ENCODE data around the gene VSTM5. TPM values are rescaled to one million over a fixed set of nuclear protein-coding genes. Genes with fewer than 3 reads are reported as not detected.

VSTM5 gene
- total and polyA plus RNA-seq, 2 of the 8 experiments (the other 6 are each of a cell fraction or from before 2014, with no cell fraction given), result 0.22 to 0.70 TPM

DNA sequence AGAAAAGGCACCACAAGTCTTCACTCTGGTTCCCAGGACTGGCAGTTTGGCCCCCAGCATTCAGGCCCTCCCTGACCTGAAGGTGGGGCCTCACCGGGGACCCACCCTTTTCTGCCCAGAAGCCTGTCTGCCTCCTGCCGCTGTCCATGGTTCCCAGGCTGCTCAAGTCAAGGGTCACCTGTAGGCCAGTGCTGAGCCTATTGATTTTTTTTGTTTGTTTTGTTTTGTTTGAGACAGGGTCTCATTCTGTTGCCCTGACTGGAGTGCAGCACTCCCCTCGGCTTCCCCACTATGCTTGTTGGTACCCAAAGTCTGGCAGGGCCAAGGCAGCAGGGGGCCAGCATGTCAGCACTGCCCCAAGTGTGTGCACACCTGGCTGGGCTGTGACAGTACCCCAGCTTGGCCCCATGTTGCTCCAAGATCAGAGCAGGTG, 77.4 kb downstream of the VSTM5 start:
- Histone ChIP-seq H4K91ac (replicated peaks; ENCODE audit: insufficient read length, low read length) (no peak overlapping the region), H3K36me3 (ENCODE audit: control insufficient read depth in 2 of 4, insufficient read depth in 4 of 4, low read length in 3 of 4) (no peaks in the 10 kb centered on the region), H3K18ac (ENCODE audit: extremely low read depth, low read length) (no peak overlapping the region), H3K9ac (replicated peaks in 1 of 4; ENCODE audit: extremely low read depth in 1 of 4, low read depth in 3 of 4, low read length in 3 of 4) (no peak overlapping the region), H3K56ac (replicated peaks; ENCODE audit: insufficient read length, low read depth, low read length) (no peak overlapping the region), H3K79me1 (ENCODE audit: low read depth, low read length) (no peaks in the 10 kb centered on the region), H3K79me2 (ENCODE audit: control insufficient read depth in 1 of 2, insufficient read depth in 2 of 2, low read length in 2 of 2) (no peaks in the 10 kb centered on the region), H2AK5ac (ENCODE audit: low read depth, low read length) (no peak overlapping the region), H4K8ac (ENCODE audit: extremely low read depth, insufficient read depth, low read length) (no peak overlapping the region), H3K4me2 (ENCODE audit: insufficient read depth in 1 of 2, low read depth in 2 of 2, low read length in 2 of 2) (no peak overlapping the region), H3K4me1 (replicated peaks in 1 of 4; ENCODE audit: control insufficient read depth in 3 of 4, insufficient read depth in 4 of 4, low read length in 3 of 4) (no peaks in the 10 kb centered on the region; a peak in 2 of 7 replicates), H3K14ac (ENCODE audit: insufficient read length) (no peak overlapping the region), H3K4me3 (ENCODE audit: extremely low read depth in 1 of 4, insufficient read depth in 2 of 4, low read depth in 3 of 4, low read length in 4 of 4) (no peak overlapping the region), H3K4ac (replicated peaks; ENCODE audit: insufficient read length, low read depth, low read length) (no peak overlapping the region), H2BK5ac (ENCODE audit: low read depth, low read length) (no peak overlapping the region), H3K27ac (ENCODE audit: low read depth, low read length) (no peak overlapping the region), H2BK20ac (ENCODE audit: low read length) (no peak overlapping the region), H3K23ac (ENCODE audit: insufficient read length) (no peak overlapping the region), H3K9me3 (ENCODE audit: insufficient read depth in 2 of 2, low read depth in 1 of 2, low read length in 1 of 2) (no peaks in the 10 kb centered on the region), H3K23me2 (ENCODE audit: low read depth, low read length) (peaks cover 2% of the 10 kb centered on the region; the same call in 1 of the 2 replicates), H2BK15ac (ENCODE audit: low read length) (no peak overlapping the region), H4K5ac (ENCODE audit: insufficient read length, low read depth, low read length) (no peak overlapping the region), H3K27me3 (replicated peaks in 1 of 4; ENCODE audit: control insufficient read depth in 3 of 4, extremely low read depth in 1 of 4, insufficient read depth in 3 of 4, low read length in 3 of 4) (no peaks in the 10 kb centered on the region), H2BK120ac (replicated peaks; ENCODE audit: low read depth, low read length) (no peak overlapping the region), H4K20me1 (replicated peaks in 1 of 2; ENCODE audit: control insufficient read depth in 1 of 2, insufficient read depth in 2 of 2, low read length in 2 of 2) (peaks cover 1 to 3% of the 10 kb centered on the region in 2 experiments), H2BK12ac (ENCODE audit: low read depth, low read length) (no peak overlapping the region), H2AFZ (ENCODE audit: low read length) (no peak overlapping the region)
- FAIRE-seq, result no peak
- 82% methylated on average over 3 of the region's 3 CpGs; no CpG with 5 or more reads in 1 of the 2 experiments for WGBS, 2 experiments (ENCODE audit: extremely low coverage in 1 of 2, insufficient coverage in 1 of 2, insufficient read length in 1 of 2, insufficient replicate concordance in 2 of 2, low coverage in 1 of 2, low lambda C conversion rate in 2 of 2, missing lambda C conversion rate in 1 of 2)
- DNase-seq (ENCODE audit: low read depth in 1 of 2, low spot score in 2 of 2), result peak in 1 of 2 experiments; percentile 65
- TF ChIP-seq ZNF274 (IDR thresholded peaks at IDR 0.05; ENCODE audit: borderline replicate concordance, extremely low read depth, low read length), result no peak
- 0 out of 2 replicates have a peak, but pooled peaks have one; percentile 35 for TF ChIP-seq RXRA (IDR thresholded peaks at IDR 0.05; ENCODE audit: insufficient read depth, low read depth, low read length)
- POLR2A ChIA-PET (ENCODE audit: partially characterized antibody), result interaction anchor here (0.6 to 9.4 kb wide), 7 partner anchors 8 to 703 kb away, joined by 3 to 88 read pairs (median 4); partner anchors contain the start of genes C11orf54, MED17 and TAF1D
- CTCF ChIA-PET (ENCODE audit: partially characterized antibody), result interaction anchor here (1.4 to 3.4 kb wide), 4 partner anchors 7 to 14 kb away, joined by 3 to 13 read pairs (median 10); partner anchors contain the start of gene MED17
